GM21526 (cell line): ENCODE measurements around the gene FLII.

Experiments used
- ATAC-seq: cut with Tn5 transposase; IDR thresholded peaks from one replicate; pipeline ENCODE4 v1.9.1; 2021; ENCODE audit warnings: moderate library complexity; ENCODE audit not compliant: unreplicated experiment, low FRiP score

Gene FLII

GRCh38 chr17:18246109-18246725, 12.3 kb downstream of the FLII start:
- ATAC-seq = no peak

GRCh38 chr17:18245038-18245776, 13.3 kb downstream of the FLII start:
- no peak for ATAC-seq

GRCh38 chr17:18241229-18241871, 17.2 kb downstream of the FLII start:
- no peak for ATAC-seq

DNA sequence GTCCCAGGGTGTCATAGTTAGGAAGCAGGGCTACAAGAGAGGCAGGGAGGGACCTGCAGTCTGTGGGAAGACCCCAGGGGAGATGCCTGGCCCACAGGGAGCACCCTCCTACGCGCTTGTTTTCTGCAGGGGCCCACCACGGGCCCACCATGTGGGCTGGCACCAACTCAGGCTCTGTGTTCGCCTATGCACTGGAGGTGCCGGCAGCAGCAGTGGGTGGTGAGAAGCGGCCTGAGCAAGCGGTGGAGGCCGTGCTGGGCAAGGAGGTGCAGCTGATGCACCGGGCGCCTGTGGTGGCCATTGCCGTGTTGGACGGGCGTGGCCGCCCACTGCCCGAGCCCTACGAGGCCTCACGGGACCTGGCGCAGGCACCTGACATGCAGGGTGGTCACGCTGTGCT, 18.1 kb downstream of the FLII start:
- ATAC-seq = no peak

GRCh38 chr17:18238299-18238698, 20.2 kb downstream of the FLII start:
- ATAC-seq = no peak

DNA sequence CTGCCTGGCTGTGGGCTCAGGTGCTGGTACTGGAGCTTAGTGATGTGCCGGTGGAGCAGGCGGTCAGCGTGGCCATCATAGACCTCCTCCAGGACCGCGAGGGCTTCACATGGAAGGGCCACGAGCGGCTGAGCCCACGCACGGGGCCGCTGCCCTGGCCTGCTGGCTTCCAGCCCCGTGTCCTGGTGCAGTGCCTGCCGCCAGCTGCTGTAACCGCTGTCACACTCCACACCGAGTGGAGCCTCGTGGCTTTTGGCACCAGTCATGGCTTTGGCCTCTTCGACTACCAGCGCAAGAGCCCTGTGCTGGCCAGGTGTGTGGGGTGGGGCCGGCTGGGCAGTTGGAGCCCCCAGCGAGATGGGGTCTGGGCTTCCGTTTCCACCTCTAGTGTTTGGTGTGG, 21.1 kb downstream of the FLII start:
- ATAC-seq = no peak

DNA sequence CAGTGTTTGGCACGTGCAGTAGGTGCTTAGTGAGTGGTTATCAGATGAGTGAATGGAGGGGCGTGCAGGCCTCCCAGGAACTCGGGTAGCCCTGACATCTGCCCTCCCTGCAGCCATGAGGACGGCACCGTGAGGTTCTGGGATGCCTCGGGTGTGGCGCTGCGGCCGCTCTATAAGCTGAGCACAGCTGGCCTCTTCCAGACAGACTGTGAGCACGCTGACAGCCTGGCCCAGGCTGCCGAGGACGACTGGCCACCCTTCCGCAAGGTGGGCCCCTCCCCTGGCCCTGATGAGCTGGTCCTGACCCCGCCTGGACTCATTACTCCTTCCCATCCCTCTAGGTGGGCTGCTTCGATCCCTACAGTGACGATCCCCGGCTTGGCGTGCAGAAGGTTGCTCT, 22.0 kb downstream of the FLII start:
- no peak for ATAC-seq

- no peak for ATAC-seq
Measured at GRCh38 chr17:18235743-18236256, 22.7 kb downstream of the FLII start.

DNA sequence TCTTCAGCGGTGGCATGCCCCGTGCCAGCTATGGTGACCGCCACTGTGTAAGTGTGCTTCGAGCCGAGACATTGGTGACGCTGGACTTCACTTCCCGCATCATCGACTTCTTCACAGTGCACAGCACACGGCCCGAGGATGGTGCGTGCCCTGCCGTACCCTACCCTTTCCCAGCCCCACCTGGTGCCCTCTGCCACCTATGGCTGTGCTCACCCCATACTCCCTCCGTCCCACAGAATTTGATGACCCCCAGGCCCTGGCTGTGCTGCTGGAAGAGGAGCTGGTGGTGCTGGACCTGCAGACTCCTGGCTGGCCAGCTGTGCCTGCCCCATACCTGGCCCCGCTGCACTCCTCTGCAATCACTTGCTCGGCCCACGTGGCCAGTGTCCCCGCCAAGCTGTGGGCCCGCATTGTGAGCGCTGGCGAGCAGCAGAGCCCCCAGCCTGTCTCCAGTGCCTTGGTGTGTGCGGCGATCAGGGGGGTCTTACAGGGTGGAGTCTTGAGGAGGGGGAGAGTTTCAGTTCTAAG, 23.6 kb downstream of the FLII start:
- ATAC-seq = no peak

DNA sequence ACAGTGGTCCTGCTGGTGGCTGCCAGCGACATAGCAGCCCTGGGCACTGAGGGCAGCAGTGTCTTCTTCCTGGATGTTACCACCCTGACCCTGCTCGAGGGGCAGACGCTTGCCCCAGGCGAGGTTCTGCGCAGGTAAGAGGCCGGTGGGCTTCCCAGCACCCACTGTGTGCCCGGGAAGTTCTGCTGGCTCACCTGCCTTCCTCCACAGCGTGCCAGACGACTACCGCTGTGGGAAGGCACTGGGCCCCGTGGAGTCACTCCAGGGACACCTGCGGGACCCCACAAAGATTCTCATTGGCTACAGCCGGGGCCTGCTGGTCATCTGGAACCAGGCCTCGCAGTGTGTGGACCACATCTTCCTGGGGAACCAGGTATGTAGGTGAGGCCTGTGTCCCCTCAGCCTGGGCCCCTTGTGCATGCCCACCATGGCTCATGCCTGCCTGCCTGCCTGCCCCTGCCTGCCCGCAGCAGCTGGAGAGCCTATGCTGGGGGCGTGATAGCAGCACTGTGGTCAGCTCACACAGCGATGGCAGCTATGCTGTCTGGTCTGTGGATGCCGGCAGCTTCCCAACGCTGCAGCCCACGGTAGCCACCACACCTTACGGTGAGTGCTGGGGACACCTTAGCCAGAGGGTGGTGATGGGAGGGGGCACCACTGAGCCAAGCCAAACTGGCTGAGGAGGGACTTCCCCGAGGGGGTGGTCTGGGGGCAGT, 24.6 kb downstream of the FLII start:
- ATAC-seq = no peak

GRCh38 chr17:18231164-18231563, 27.4 kb downstream of the FLII start:
- ATAC-seq = no peak

- ATAC-seq = no peak
Measured at GRCh38 chr17:18230288-18231141, 28.0 kb downstream of the FLII start.

DNA sequence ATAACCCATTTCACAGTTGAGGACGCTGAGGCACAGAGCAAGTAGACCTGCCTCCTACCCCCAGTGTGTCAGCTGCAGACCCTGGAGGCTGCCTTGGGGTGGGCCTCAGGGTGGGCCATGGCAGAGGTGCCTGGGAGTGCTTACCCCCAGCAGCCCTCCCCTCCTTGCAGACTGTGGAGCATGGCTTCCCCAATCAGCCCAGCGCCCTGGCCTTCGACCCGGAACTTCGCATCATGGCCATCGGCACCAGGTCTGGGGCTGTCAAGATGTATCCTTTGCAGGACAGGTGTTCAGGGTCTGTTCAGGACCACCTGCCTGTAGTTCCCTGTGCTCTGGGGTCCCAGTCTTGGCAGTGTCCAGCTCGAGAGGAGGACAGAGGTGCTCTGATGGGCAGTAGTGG, 28.8 kb downstream of the FLII start:
- ATAC-seq = no peak

DNA sequence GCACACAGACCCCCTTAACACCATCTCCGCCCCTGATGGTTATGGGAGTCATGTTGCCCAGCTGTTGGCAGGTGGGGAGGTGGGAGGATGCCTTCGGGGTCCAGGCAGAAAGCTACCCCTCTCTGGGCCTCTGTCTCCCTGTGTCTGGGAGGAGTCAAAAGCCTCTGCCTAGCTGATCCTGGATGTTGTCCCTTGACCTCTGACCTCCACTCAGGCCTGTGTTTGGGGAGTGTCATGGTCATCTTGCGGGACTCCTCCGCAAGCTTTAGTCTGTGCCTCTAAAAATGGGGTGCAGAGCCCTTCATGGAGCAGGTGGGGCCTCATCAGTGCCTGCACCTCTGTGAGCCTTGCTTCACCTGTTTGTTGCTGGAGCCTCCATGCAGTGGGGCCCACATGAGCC, 29.3 kb downstream of the FLII start:
- no peak for ATAC-seq

GRCh38 chr17:18228176-18228682, 30.3 kb downstream of the FLII start:
- ATAC-seq = no peak

DNA sequence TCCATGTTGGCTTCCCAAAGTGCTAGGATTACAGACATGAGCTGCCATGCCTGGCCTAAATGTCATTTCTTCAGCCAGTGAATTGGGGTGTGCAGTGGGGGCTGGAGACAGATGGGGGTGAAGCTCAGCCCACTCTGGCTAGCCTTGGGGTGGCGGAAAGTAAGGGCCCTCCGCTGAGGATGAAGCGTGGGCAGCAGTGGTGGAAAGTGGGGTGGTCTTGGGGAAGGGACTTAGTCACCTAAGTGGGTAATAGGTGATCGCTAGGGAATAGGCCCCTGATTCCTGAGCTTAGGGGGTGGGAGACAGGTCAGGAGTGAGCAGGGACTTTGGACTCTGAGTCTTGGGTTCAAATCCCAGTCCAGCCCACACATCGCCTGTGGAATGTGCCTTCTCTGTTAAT, 30.9 kb downstream of the FLII start:
- no peak for ATAC-seq

GRCh38 chr17:18226284-18226945, 32.1 kb downstream of the FLII start:
- no peak for ATAC-seq

DNA sequence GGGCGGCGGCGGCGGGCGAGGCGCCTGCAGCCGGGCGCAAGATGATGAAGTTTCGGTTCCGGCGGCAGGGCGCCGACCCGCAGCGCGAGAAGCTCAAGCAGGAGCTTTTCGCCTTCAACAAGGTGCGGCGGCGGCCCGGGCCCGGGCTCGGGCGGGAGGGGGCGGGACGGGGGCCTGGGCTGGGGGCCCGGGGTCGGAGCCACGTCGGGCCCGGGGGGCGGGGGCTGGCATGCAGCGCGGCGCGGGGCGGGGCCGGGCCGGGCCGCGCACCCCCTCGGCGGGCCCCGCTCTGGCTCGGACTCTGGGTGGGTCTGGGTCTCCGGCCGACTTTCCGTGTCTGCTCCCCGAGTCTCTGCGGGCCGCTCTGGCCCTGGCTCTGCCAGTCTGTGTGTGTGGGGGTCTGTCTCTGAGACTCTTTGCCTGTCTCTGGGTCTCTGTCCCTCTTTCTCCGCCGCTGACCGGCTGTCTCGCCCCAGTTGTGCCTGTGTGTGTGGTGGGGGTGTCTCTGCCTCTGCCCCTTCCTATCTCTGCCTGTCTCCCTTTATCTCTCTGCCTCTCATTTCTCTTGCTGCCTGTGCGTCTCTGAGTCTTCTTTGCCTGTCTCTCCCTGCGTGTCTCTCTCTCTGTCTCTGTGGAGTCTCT, 32.8 kb downstream of the FLII start:
- peak; percentile 8 for ATAC-seq
